HEK293T (cell line): Measurements from ENCODE around the gene BCR.

Experiments used
- BHLHE40 ChIP-seq: fragments of 450-650 bp; IDR thresholded peaks from 2 replicates; pipeline ENCODE4 v1.6.1; 2016; ENCODE audit warnings: mild to moderate bottlenecking, moderate library complexity, borderline replicate concordance
- FOXM1 ChIP-seq: fragments of 450-650 bp; IDR thresholded peaks from 2 replicates; pipeline ENCODE4 v1.6.1; 2017; ENCODE audit warnings: mild to moderate bottlenecking, borderline replicate concordance
- NFRKB ChIP-seq: fragments of 450-650 bp; IDR thresholded peaks from 2 replicates; pipeline ENCODE4 v1.6.1; 2016; ENCODE audit warnings: mild to moderate bottlenecking, moderate library complexity

DNA sequence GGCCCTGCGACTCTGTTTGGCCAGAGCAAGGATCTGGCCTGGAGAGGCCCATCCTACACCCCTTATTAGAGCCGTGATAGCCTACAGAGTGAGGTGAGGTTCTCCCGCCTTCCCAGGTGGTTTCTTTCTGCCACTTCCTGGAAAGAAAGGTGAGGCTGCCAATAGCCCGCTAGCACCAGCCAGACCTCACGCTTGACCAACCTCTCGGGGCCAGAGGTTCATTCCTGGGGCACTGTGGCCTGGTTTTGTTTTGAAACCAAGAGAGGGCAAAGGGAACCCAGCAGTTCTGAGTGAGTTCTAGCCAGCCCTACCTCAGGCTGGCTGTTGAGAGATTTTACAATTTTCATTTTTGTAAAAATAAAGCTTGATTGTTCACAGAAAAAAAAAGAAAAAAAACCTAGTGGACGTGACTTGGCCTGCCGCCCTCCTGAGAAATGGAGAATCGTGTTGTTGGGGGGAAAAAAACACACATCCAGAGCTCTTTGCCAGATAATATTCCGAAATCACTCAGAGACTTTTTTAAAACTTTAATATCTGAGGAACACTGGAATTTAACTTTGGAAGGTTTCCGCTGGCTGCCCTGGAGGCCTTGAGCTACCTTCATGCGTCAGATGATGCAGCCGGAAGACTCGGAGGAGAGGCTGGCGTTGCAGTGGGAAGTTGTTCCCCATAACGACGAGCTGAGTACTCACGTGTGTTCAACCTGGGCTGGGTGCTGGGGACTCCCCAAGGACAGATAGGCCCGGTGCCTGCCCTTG, 84.5 kb downstream of the BCR start:
- no peak for TF ChIP-seq FOXM1
- TF ChIP-seq BHLHE40: no peak
- no peak for TF ChIP-seq NFRKB
